ENCODE results near the gene CACNA1S. TPM values are rescaled to one million over a fixed set of nuclear protein-coding genes. Genes with fewer than 3 reads are reported as not detected.

CACNA1S gene
- total RNA-seq, 1 donor from 2014 or later: not detected

GRCh38 chr1:201015551-201016091 lies 96.6 kb downstream of the CACNA1S start:
- Mint-ChIP-seq H3K36me3 (ENCODE audit: low read depth) (peaks cover 7% of the 10 kb centered on the region), H3K4me1 (ENCODE audit: low read depth) (peaks cover 92% of the 10 kb centered on the region), H3K27me3 (ENCODE audit: insufficient read depth) (no peaks in the 10 kb centered on the region), H3K9me3 (no peaks in the 10 kb centered on the region), H3K4me3 (peak overlapping the region; percentile 57), H3K27ac (peak overlapping the region; percentile 99)
- intact Hi-C loops (cut with micrococcal nuclease): loop anchor here (1.0 to 5.0 kb wide), 3 partner anchors 8 to 863 kb away; partner anchors contain the start of gene KIF21B
- DNase-seq (ENCODE audit: low spot score): no peak

- peak overlapping the region; percentile 16 for H3K27ac Mint-ChIP-seq
- intact Hi-C loops (cut with micrococcal nuclease): loop anchor here (1.0 to 5.0 kb wide), 3 partner anchors 8 to 863 kb away; partner anchors contain the start of gene KIF21B
- peaks cover 84% of the 10 kb centered on the region for H3K4me1 Mint-ChIP-seq (ENCODE audit: low read depth)
- H3K4me3 Mint-ChIP-seq: peak overlapping the region; percentile 8
- DNase-seq (ENCODE audit: low spot score): no peak
- H3K9me3 Mint-ChIP-seq: no peaks in the 10 kb centered on the region
- H3K27me3 Mint-ChIP-seq (ENCODE audit: insufficient read depth): no peaks in the 10 kb centered on the region
- peaks cover 7% of the 10 kb centered on the region for H3K36me3 Mint-ChIP-seq (ENCODE audit: low read depth)
These were observed 97.4 kb downstream of the CACNA1S start for GRCh38 chr1:201014816-201015200.

DNA sequence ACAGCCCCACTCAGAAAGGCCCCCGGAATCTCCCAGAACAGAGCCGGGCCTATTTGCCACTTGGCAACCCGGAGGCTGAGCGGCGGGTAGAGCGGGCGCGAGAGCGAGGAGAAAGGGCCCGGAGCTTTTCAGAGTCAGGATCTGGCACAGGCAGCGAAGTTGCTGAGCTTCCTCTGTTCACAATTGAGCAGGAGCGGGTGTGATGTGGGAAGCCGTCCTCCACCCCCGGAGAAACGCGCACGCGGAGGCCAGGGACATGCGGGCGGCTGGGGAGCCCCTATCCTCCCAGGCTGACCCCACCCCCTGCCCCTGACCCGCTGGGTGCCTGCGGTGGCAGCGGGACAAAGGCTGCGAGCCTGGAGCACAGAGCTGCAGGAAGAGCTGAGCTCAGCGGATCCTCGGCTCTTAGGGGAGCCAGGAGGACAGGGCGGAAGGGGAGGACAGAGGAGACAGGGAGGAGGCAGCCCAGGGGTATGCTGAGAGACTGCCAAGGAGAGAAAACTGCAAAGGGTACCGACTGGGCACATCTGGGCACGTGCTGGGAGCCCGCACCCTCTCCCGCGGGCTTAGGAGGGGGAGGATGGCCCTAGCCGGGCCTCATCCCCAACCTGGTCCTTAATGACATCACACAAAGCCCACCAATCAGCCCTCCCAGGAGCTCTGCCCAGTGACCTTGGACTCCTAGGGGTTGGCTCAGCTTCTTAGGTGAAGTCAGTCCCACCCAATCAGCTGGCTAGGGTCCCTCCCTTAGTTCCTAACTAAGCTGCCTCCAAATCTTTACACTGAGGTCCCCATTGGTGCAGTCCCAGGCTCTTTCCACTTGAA lies 98.0 kb downstream of the CACNA1S start:
- peak overlapping the region; percentile 16 for H3K27ac Mint-ChIP-seq
- H3K4me1 Mint-ChIP-seq (ENCODE audit: low read depth): peaks cover 84% of the 10 kb centered on the region
- no peak for DNase-seq (ENCODE audit: low spot score)
- no peaks in the 10 kb centered on the region for H3K27me3 Mint-ChIP-seq (ENCODE audit: insufficient read depth)
- H3K4me3 Mint-ChIP-seq: peak overlapping the region; percentile 37
- peaks cover 3% of the 10 kb centered on the region for H3K36me3 Mint-ChIP-seq (ENCODE audit: low read depth)
- intact Hi-C loops (cut with micrococcal nuclease): loop anchor here (1.0 kb wide), 1 partner anchor 12 kb away; no protein-coding TSS in a partner anchor
- H3K9me3 Mint-ChIP-seq: no peaks in the 10 kb centered on the region

- peak overlapping the region; percentile 73 for H3K27ac Mint-ChIP-seq
- no peaks in the 10 kb centered on the region for H3K9me3 Mint-ChIP-seq
- intact Hi-C loops (cut with micrococcal nuclease): loop anchor here (1.0 kb wide), 1 partner anchor 11 kb away; no protein-coding TSS in a partner anchor
- H3K27me3 Mint-ChIP-seq (ENCODE audit: insufficient read depth): no peaks in the 10 kb centered on the region
- H3K36me3 Mint-ChIP-seq (ENCODE audit: low read depth): peaks cover 2% of the 10 kb centered on the region
- H3K4me1 Mint-ChIP-seq (ENCODE audit: low read depth): peaks cover 73% of the 10 kb centered on the region
- no peak for DNase-seq (ENCODE audit: low spot score)
- peak overlapping the region; percentile 13 for H3K4me3 Mint-ChIP-seq
These were observed 99.2 kb downstream of the CACNA1S start for GRCh38 chr1:201013031-201013485.

DNA sequence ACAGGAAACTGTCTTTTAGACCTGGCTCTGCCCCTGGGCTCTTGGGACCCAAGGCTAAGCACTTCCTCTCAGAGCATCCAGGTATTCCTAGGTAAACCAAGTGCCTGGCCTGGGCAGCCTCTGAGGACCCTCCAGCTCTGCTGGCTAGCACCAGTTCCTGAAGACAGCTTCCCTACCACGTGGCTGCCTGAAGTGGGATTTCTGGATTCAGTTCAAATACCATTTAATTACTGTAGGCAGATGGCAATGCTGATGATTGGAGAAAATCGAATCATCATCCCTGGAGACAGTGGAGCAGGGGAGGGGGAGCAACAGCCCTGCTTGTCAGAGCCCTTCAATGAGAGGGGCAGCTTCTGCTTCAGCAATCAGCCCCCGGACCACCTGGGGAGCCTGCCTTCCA lies 100.6 kb downstream of the CACNA1S start:
- no peaks in the 10 kb centered on the region for H3K27me3 Mint-ChIP-seq (ENCODE audit: insufficient read depth)
- H3K4me1 Mint-ChIP-seq (ENCODE audit: low read depth): peaks cover 59% of the 10 kb centered on the region
- intact Hi-C loops (cut with micrococcal nuclease): no loop called here
- H3K27ac Mint-ChIP-seq: no peak overlapping the region
- H3K36me3 Mint-ChIP-seq (ENCODE audit: low read depth): peaks cover 2% of the 10 kb centered on the region
- H3K9me3 Mint-ChIP-seq: no peaks in the 10 kb centered on the region
- DNase-seq (ENCODE audit: low spot score): no peak
- H3K4me3 Mint-ChIP-seq: no peak overlapping the region

DNA sequence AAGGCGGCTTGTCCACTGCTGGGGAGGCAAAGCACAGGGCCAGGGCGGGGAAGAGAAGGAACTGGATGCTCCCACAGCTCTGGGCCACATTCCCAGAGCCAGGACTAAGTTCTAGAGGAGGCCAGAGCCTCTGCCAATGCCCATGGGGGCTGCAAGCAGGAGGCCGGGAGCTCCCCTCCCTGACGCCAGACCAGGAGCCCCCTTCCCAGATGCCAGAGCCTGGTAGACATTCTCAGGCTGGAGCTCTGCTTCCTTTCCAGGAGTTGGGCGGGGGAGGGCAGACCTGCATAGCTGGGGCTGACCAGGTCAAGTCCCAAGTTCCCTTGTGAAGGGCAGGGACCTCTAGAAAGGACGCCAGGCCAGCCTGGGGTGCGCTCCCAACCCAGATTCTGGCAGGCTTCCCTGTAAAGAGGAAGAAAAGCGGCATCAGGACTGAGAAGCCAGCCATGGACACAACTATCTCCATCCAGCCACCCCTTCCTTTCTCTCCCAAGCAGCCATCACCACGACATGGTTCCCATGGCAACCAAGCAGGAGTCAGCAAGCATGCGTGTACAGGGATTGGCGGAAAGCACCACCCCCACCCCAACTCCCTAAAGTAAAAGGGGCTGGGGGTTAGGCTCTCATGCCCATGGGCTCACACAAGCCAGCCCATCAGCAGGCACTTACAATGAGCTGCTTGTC lies 102.1 kb downstream of the CACNA1S start:
- H3K9me3 Mint-ChIP-seq: no peaks in the 10 kb centered on the region
- DNase-seq (ENCODE audit: low spot score): no peak
- H3K36me3 Mint-ChIP-seq (ENCODE audit: low read depth): peaks cover 2% of the 10 kb centered on the region
- intact Hi-C loops (cut with micrococcal nuclease): no loop called here
- peaks cover 44% of the 10 kb centered on the region for H3K4me1 Mint-ChIP-seq (ENCODE audit: low read depth)
- H3K27me3 Mint-ChIP-seq (ENCODE audit: insufficient read depth): no peaks in the 10 kb centered on the region
- H3K27ac Mint-ChIP-seq: peak overlapping the region; percentile 21
- H3K4me3 Mint-ChIP-seq: no peak overlapping the region

- no peak overlapping the region for H3K27ac Mint-ChIP-seq
- intact Hi-C loops (cut with micrococcal nuclease): no loop called here
- H3K9me3 Mint-ChIP-seq: no peaks in the 10 kb centered on the region
- H3K4me3 Mint-ChIP-seq: no peak overlapping the region
- no peak for DNase-seq (ENCODE audit: low spot score)
- H3K27me3 Mint-ChIP-seq (ENCODE audit: insufficient read depth): no peaks in the 10 kb centered on the region
- peaks cover 2% of the 10 kb centered on the region for H3K36me3 Mint-ChIP-seq (ENCODE audit: low read depth)
- peaks cover 36% of the 10 kb centered on the region for H3K4me1 Mint-ChIP-seq (ENCODE audit: low read depth)
These were observed 103.4 kb downstream of the CACNA1S start for GRCh38 chr1:201008666-201009360.

- intact Hi-C loops (cut with micrococcal nuclease): no loop called here
- peaks cover 7% of the 10 kb centered on the region for H3K36me3 Mint-ChIP-seq (ENCODE audit: low read depth)
- peaks cover 22% of the 10 kb centered on the region for H3K4me1 Mint-ChIP-seq (ENCODE audit: low read depth)
These were observed 104.7 kb downstream of the CACNA1S start for GRCh38 chr1:201007481-201007880.

DNA sequence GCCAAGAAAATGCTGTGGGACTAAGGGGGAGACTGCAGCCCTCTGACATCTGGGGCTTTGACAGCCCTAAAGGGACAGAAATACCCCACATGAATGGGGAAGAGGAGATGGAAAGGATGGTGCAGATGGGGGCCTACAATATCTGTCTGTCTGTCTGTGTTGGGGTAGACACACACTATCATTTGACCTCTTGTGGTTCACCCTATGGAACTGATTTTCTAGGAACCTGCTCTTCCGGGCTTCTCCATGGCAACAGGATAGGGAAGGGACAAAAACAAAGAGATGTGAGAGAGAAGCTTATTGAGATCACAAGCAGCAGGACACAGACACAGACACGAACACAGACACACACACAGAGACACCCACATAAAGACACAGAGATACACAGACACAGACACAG lies 105.8 kb downstream of the CACNA1S start:
- Mint-ChIP-seq H3K9me3 (no peaks in the 10 kb centered on the region), H3K4me3 (no peak overlapping the region), H3K36me3 (ENCODE audit: low read depth) (peaks cover 16% of the 10 kb centered on the region), H3K27ac (no peak overlapping the region), H3K4me1 (ENCODE audit: low read depth) (peaks cover 12% of the 10 kb centered on the region), H3K27me3 (ENCODE audit: insufficient read depth) (no peaks in the 10 kb centered on the region)
- intact Hi-C loops (cut with micrococcal nuclease): no loop called here
- DNase-seq (ENCODE audit: low spot score): no peak

More at GRCh38 chr1:201007481-201007880, 104.7 kb downstream of the CACNA1S start:
- no peak for DNase-seq (ENCODE audit: low spot score)
- H3K27ac Mint-ChIP-seq: no peak overlapping the region
- H3K9me3 Mint-ChIP-seq: no peaks in the 10 kb centered on the region
- no peak overlapping the region for H3K4me3 Mint-ChIP-seq
- no peaks in the 10 kb centered on the region for H3K27me3 Mint-ChIP-seq (ENCODE audit: insufficient read depth)

- intact Hi-C loops (cut with micrococcal nuclease): no loop called here
- no peak for DNase-seq (ENCODE audit: low spot score)
- Mint-ChIP-seq H3K9me3 (no peaks in the 10 kb centered on the region), H3K36me3 (ENCODE audit: low read depth) (peaks cover 17% of the 10 kb centered on the region), H3K27me3 (ENCODE audit: insufficient read depth) (no peaks in the 10 kb centered on the region), H3K4me3 (no peak overlapping the region), H3K27ac (no peak overlapping the region), H3K4me1 (ENCODE audit: low read depth) (peaks cover 6% of the 10 kb centered on the region)
These were observed 107.5 kb downstream of the CACNA1S start for GRCh38 chr1:201004732-201005131.

GRCh38 chr1:201004154-201004553 lies 108.1 kb downstream of the CACNA1S start:
- Mint-ChIP-seq H3K36me3 (ENCODE audit: low read depth) (peaks cover 18% of the 10 kb centered on the region), H3K27me3 (ENCODE audit: insufficient read depth) (no peaks in the 10 kb centered on the region), H3K4me3 (no peak overlapping the region), H3K27ac (no peak overlapping the region), H3K4me1 (ENCODE audit: low read depth) (peaks cover under 1% of the 10 kb centered on the region), H3K9me3 (no peaks in the 10 kb centered on the region)
- DNase-seq (ENCODE audit: low spot score): no peak
- intact Hi-C loops (cut with micrococcal nuclease): no loop called here

GRCh38 chr1:201002510-201002909 lies 109.7 kb downstream of the CACNA1S start:
- H3K4me3 Mint-ChIP-seq: no peak overlapping the region
- H3K36me3 Mint-ChIP-seq (ENCODE audit: low read depth): peaks cover 28% of the 10 kb centered on the region
- intact Hi-C loops (cut with micrococcal nuclease): loop anchor here (1.0 kb wide), 1 partner anchor 11 kb away; no protein-coding TSS in a partner anchor

More at GRCh38 chr1:201002510-201002909, 109.7 kb downstream of the CACNA1S start:
- no peaks in the 10 kb centered on the region for H3K9me3 Mint-ChIP-seq
- H3K27me3 Mint-ChIP-seq (ENCODE audit: insufficient read depth): no peaks in the 10 kb centered on the region
- no peak overlapping the region for H3K27ac Mint-ChIP-seq
- no peaks in the 10 kb centered on the region for H3K4me1 Mint-ChIP-seq (ENCODE audit: low read depth)
- DNase-seq (ENCODE audit: low spot score): no peak

Measured in activated T-helper 1 cell treated with anti-CD3 and anti-CD28 coated beads, Interleukin-12 subunit alpha, Interleukin-12 subunit beta, Interleukin-2, Interleukin-4 antibody, amounts not matched to agents 30 ng/mL and 10 ng/mL and 1 ng/mL, durations not matched to agents 14 hours and 24 hours and 36 hours (primary cell).